Measurements from ENCODE around the gene MAD1L1. TPM values are rescaled to one million over a fixed set of nuclear protein-coding genes. Genes with fewer than 3 reads are reported as not detected.

MAD1L1 gene
- total RNA-seq, 2 donors from 2014 or later, result 59.1 to 61.4 TPM

GRCh38 chr7:2076649-2077064 lies 156.1 kb downstream of the MAD1L1 start:
- peaks cover 11% of the 10 kb centered on the region for H3K4me1 Mint-ChIP-seq
- TF ChIP-seq CTCF (conservative IDR thresholded peaks at IDR 0.05), result no peak
- DNase-seq, result no peak
- 95 to 98% methylated on average over 27 of the region's 27 CpGs for WGBS, 2 experiments (ENCODE audit: insufficient coverage in 1 of 2, insufficient read length in 1 of 2)
- H3K27ac ChIP-seq (ENCODE audit: low read depth, low read length), result no peak overlapping the region
- H3K27me3 Mint-ChIP-seq (ENCODE audit: insufficient read depth), result no peaks in the 10 kb centered on the region
- peaks cover 8% of the 10 kb centered on the region for H3K4me1 ChIP-seq (ENCODE audit: control insufficient read depth, insufficient read depth, low read length)
- no peaks in the 10 kb centered on the region for H3K9me3 ChIP-seq (ENCODE audit: control insufficient read depth, low read length)
- no peak overlapping the region for H3K9ac ChIP-seq (ENCODE audit: extremely low read depth, low read length, poor library complexity, severe bottlenecking)
- H3K36me3 Mint-ChIP-seq (ENCODE audit: low read depth), result peaks cover 2% of the 10 kb centered on the region
- H3K27ac Mint-ChIP-seq, result no peak overlapping the region
- no peaks in the 10 kb centered on the region for H3K27me3 ChIP-seq (ENCODE audit: control insufficient read depth, insufficient read depth, low read length, poor library complexity, severe bottlenecking)
- no peak overlapping the region for H3K4me3 Mint-ChIP-seq
- H3K4me3 ChIP-seq (ENCODE audit: low read length), result no peak overlapping the region
- no peaks in the 10 kb centered on the region for H3K9me3 Mint-ChIP-seq
- H3K36me3 ChIP-seq (ENCODE audit: control insufficient read depth, insufficient read depth, low read length), result peaks cover 7% of the 10 kb centered on the region

GRCh38 chr7:2075811-2076210 lies 156.9 kb downstream of the MAD1L1 start:
- no peak for DNase-seq
- no peaks in the 10 kb centered on the region for H3K27me3 Mint-ChIP-seq (ENCODE audit: insufficient read depth)
- no peaks in the 10 kb centered on the region for H3K9me3 ChIP-seq (ENCODE audit: control insufficient read depth, low read length)
- 94 to 97% methylated on average over 10 to 17 of the region's 17 CpGs for WGBS, 2 experiments (ENCODE audit: insufficient coverage in 1 of 2, insufficient read length in 1 of 2)
- no peak overlapping the region for H3K9ac ChIP-seq (ENCODE audit: extremely low read depth, low read length, poor library complexity, severe bottlenecking)
- H3K36me3 ChIP-seq (ENCODE audit: control insufficient read depth, insufficient read depth, low read length), result peaks cover 7% of the 10 kb centered on the region
- peaks cover 8% of the 10 kb centered on the region for H3K4me1 ChIP-seq (ENCODE audit: control insufficient read depth, insufficient read depth, low read length)
- H3K4me3 ChIP-seq (ENCODE audit: low read length), result no peak overlapping the region
- peaks cover 2% of the 10 kb centered on the region for H3K36me3 Mint-ChIP-seq (ENCODE audit: low read depth)
- peaks cover 11% of the 10 kb centered on the region for H3K4me1 Mint-ChIP-seq
- H3K27ac Mint-ChIP-seq, result peak overlapping the region; percentile 16
- H3K9me3 Mint-ChIP-seq, result no peaks in the 10 kb centered on the region
- H3K4me3 Mint-ChIP-seq, result no peak overlapping the region
- H3K27ac ChIP-seq (ENCODE audit: low read depth, low read length), result no peak overlapping the region
- no peaks in the 10 kb centered on the region for H3K27me3 ChIP-seq (ENCODE audit: control insufficient read depth, insufficient read depth, low read length, poor library complexity, severe bottlenecking)
- TF ChIP-seq CTCF (conservative IDR thresholded peaks at IDR 0.05), result no peak

GRCh38 chr7:2074691-2075090 lies 158.1 kb downstream of the MAD1L1 start:
- Mint-ChIP-seq H3K4me1 (peaks cover 6% of the 10 kb centered on the region), H3K27me3 (ENCODE audit: insufficient read depth) (no peaks in the 10 kb centered on the region), H3K9me3 (no peaks in the 10 kb centered on the region), H3K36me3 (ENCODE audit: low read depth) (peaks cover 2% of the 10 kb centered on the region), H3K4me3 (no peak overlapping the region), H3K27ac (no peak overlapping the region)
- no peak overlapping the region for H3K9ac ChIP-seq (ENCODE audit: extremely low read depth, low read length, poor library complexity, severe bottlenecking)
- WGBS, 2 experiments (ENCODE audit: insufficient coverage in 1 of 2, insufficient read length in 1 of 2), result 95 to 100% methylated on average over 13 to 17 of the region's 17 CpGs
- peaks cover 7% of the 10 kb centered on the region for H3K36me3 ChIP-seq (ENCODE audit: control insufficient read depth, insufficient read depth, low read length)
- H3K27me3 ChIP-seq (ENCODE audit: control insufficient read depth, insufficient read depth, low read length, poor library complexity, severe bottlenecking), result no peaks in the 10 kb centered on the region
- H3K27ac ChIP-seq (ENCODE audit: low read depth, low read length), result no peak overlapping the region
- H3K4me3 ChIP-seq (ENCODE audit: low read length), result no peak overlapping the region
- H3K9me3 ChIP-seq (ENCODE audit: control insufficient read depth, low read length), result no peaks in the 10 kb centered on the region
- H3K4me1 ChIP-seq (ENCODE audit: control insufficient read depth, insufficient read depth, low read length), result peaks cover 3% of the 10 kb centered on the region
- no peak for DNase-seq
- no peak for TF ChIP-seq CTCF (conservative IDR thresholded peaks at IDR 0.05)

Measured in endodermal cell (in vitro differentiated cells).